Measurements from ENCODE around the gene DSG4. TPM values are rescaled to one million over a fixed set of nuclear protein-coding genes. Genes with fewer than 3 reads are reported as not detected.

DSG4 gene
- total and polyA plus RNA-seq, 4 donors, result under 0.01 TPM; not detected in 3

DNA sequence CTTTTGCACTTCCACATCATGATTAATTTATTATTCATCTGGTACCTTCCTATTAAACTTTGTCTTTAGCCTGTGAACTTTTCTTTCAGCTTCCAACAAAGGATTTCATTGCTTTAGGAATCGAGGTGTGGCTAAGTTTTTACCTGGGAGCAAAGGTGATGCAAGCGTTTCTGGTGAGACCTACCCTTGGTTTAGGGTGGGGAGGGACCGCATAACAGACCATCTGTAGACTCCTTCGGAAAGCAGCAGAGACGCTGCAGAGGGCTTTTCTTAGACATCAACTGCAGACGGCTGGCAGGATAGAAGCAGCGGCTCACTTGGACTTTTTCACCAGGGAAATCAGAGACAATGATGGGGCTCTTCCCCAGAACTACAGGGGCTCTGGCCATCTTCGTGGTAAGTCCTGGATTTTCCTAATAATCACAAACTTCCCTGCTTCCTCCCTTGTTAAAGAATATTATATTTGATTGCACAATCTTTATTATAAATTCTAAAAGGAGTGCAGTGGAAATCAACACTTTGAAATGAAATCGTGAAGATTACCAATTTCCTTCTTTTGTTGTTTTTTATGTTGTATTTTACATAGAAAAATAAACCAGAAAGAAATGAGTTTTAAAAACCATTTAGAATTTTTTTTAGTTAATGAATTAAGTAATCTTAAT lies 71.1 kb downstream of the DSG4 start, which contains the start of gene DSG3:
DSG3 (plus strand) TSS at position 212 of the 662 bp plus-strand sequence; CDS start at position 349, 137 bp downstream.
- 59% methylated on average over 9 of the region's 9 CpGs for WGBS
- no peak for DNase-seq (ENCODE audit: low spot score)

DNA sequence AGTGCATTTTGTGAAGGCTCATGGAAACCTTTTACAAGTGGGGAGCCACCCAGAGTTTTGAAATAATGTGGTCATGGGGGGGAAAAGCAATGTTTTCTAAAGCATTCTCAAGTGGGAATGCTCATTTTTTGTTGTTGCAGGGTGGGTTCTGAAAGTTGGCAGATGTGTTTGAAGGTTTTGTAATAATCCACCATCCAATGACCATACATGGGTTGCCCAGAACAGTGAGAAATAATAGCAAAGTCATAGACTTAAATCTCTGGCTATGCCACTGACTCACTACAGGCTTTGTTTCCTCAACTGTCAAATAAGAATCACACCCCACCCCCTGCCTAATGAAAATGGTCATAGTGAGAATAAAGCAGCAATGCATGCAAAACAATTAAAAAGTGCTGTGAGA lies 73.8 kb downstream of the DSG4 start:
- Histone ChIP-seq H3K27ac (ENCODE audit: low read depth in 1 of 2, low read length in 2 of 2) (no peak overlapping the region), H3K9me3 (ENCODE audit: control insufficient read depth in 4 of 4, low read length in 3 of 4) (no peaks in the 10 kb centered on the region), H3K9ac (ENCODE audit: low read depth in 1 of 2, low read length in 2 of 2) (no peak overlapping the region), H3K4me1 (ENCODE audit: control insufficient read depth in 4 of 4, insufficient read depth in 4 of 4, low read length in 3 of 4) (no peaks in the 10 kb centered on the region), H3K4me3 (ENCODE audit: low read depth in 1 of 3, low read length in 3 of 3) (no peak overlapping the region), H3K27me3 (ENCODE audit: control insufficient read depth in 4 of 4, insufficient read depth in 4 of 4, low read length in 3 of 4) (no peaks in the 10 kb centered on the region), H3K36me3 (ENCODE audit: control insufficient read depth in 4 of 4, insufficient read depth in 3 of 4, low read depth in 1 of 4, low read length in 3 of 4) (no peaks in the 10 kb centered on the region)
- DNase-seq (ENCODE audit: low spot score), result no peak
- TF ChIP-seq NR2F2 (IDR thresholded peaks at IDR 0.05) (no peak), TAF1 (conservative IDR thresholded peaks at IDR 0.05) (no peak)
- TF ChIP-seq, protein P1, sequence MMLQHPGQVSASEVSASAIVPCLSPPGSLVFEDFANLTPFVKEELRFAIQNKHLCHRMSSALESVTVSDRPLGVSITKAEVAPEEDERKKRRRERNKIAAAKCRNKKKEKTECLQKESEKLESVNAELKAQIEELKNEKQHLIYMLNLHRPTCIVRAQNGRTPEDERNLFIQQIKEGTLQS (IDR thresholded peaks at IDR 0.05), result no peak
- TF ChIP-seq, protein P2, sequence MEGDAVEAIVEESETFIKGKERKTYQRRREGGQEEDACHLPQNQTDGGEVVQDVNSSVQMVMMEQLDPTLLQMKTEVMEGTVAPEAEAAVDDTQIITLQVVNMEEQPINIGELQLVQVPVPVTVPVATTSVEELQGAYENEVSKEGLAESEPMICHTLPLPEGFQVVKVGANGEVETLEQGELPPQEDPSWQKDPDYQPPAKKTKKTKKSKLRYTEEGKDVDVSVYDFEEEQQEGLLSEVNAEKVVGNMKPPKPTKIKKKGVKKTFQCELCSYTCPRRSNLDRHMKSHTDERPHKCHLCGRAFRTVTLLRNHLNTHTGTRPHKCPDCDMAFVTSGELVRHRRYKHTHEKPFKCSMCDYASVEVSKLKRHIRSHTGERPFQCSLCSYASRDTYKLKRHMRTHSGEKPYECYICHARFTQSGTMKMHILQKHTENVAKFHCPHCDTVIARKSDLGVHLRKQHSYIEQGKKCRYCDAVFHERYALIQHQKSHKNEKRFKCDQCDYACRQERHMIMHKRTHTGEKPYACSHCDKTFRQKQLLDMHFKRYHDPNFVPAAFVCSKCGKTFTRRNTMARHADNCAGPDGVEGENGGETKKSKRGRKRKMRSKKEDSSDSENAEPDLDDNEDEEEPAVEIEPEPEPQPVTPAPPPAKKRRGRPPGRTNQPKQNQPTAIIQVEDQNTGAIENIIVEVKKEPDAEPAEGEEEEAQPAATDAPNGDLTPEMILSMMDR (IDR thresholded peaks at IDR 0.05; ENCODE audit: low read depth, low read length, missing input control), result no peak

More for the DNA sequence above, 71.1 kb downstream of the DSG4 start, which contains the start of gene DSG3:
- no peaks in the 10 kb centered on the region for H3K9me3 ChIP-seq (ENCODE audit: control insufficient read depth in 4 of 4, low read length in 3 of 4)
- no peak within 1 kb of the TSS for H3K4me3 ChIP-seq (ENCODE audit: low read depth in 1 of 3, low read length in 3 of 3)
- TF ChIP-seq GABPA (IDR thresholded peaks at IDR 0.05 in 1 of 2, conservative IDR thresholded peaks at IDR 0.05 in 1 of 2) (no peak), HNF4G (IDR thresholded peaks at IDR 0.05) (no peak), RAD21 (IDR thresholded peaks at IDR 0.05) (no peak), FOXA2 (IDR thresholded peaks at IDR 0.05) (no peak), SP1 (IDR thresholded peaks at IDR 0.05) (no peak), HNF4A (conservative IDR thresholded peaks at IDR 0.05) (no peak), TAF1 (conservative IDR thresholded peaks at IDR 0.05) (no peak), YY1 (IDR thresholded peaks at IDR 0.05) (no peak), RXRA (IDR thresholded peaks at IDR 0.05) (no peak), NR2F2 (IDR thresholded peaks at IDR 0.05) (no peak), EGR1 (IDR thresholded peaks at IDR 0.05; ENCODE audit: low read depth in 2 of 2) (no peak), FOXA1 (IDR thresholded peaks at IDR 0.05) (no peak), JUND (IDR thresholded peaks at IDR 0.05) (no peak)
- TF ChIP-seq, protein P3, sequence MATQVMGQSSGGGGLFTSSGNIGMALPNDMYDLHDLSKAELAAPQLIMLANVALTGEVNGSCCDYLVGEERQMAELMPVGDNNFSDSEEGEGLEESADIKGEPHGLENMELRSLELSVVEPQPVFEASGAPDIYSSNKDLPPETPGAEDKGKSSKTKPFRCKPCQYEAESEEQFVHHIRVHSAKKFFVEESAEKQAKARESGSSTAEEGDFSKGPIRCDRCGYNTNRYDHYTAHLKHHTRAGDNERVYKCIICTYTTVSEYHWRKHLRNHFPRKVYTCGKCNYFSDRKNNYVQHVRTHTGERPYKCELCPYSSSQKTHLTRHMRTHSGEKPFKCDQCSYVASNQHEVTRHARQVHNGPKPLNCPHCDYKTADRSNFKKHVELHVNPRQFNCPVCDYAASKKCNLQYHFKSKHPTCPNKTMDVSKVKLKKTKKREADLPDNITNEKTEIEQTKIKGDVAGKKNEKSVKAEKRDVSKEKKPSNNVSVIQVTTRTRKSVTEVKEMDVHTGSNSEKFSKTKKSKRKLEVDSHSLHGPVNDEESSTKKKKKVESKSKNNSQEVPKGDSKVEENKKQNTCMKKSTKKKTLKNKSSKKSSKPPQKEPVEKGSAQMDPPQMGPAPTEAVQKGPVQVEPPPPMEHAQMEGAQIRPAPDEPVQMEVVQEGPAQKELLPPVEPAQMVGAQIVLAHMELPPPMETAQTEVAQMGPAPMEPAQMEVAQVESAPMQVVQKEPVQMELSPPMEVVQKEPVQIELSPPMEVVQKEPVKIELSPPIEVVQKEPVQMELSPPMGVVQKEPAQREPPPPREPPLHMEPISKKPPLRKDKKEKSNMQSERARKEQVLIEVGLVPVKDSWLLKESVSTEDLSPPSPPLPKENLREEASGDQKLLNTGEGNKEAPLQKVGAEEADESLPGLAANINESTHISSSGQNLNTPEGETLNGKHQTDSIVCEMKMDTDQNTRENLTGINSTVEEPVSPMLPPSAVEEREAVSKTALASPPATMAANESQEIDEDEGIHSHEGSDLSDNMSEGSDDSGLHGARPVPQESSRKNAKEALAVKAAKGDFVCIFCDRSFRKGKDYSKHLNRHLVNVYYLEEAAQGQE (IDR thresholded peaks at IDR 0.05), result no peak
- TF ChIP-seq, protein P1 (IDR thresholded peaks at IDR 0.05), result no peak
- TF ChIP-seq, protein P4, sequence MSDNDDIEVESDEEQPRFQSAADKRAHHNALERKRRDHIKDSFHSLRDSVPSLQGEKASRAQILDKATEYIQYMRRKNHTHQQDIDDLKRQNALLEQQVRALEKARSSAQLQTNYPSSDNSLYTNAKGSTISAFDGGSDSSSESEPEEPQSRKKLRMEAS (IDR thresholded peaks at IDR 0.05), result no peak
- H3K27ac ChIP-seq (ENCODE audit: low read depth in 1 of 2, low read length in 2 of 2), result no peak within 1 kb of the TSS
- H3K27me3 ChIP-seq (ENCODE audit: control insufficient read depth in 4 of 4, insufficient read depth in 4 of 4, low read length in 3 of 4), result no peaks in the 10 kb centered on the region
- H3K4me1 ChIP-seq (ENCODE audit: control insufficient read depth in 4 of 4, insufficient read depth in 4 of 4, low read length in 3 of 4), result no peaks in the 10 kb centered on the region
- H3K36me3 ChIP-seq (ENCODE audit: control insufficient read depth in 4 of 4, insufficient read depth in 3 of 4, low read depth in 1 of 4, low read length in 3 of 4), result no peaks in the 10 kb centered on the region
- H3K9ac ChIP-seq (ENCODE audit: low read depth in 1 of 2, low read length in 2 of 2), result no peak within 1 kb of the TSS
